Ectodermal cell (in vitro differentiated cells): ENCODE data around the gene ADH5.
"Not testable (repeated sequence)": the region's sequence is repeated elsewhere in the genome, so short reads cannot be mapped to it uniquely, and the experiment has no call there.

Experiments
- H3K27ac ChIP-seq: 2 replicates; pipeline ENCODE4 v1.7.0; 2013; ENCODE audit warnings: mild to moderate bottlenecking, low read depth, low read length; ENCODE audit not compliant: insufficient read depth, poor library complexity, severe bottlenecking
- H3K27me3 ChIP-seq: 2 replicates; pipeline ENCODE4 v1.7.0; 2013; ENCODE audit warnings: mild to moderate bottlenecking, low read length; ENCODE audit not compliant: insufficient read depth, control insufficient read depth, poor library complexity, severe bottlenecking
- H3K36me3 ChIP-seq: one replicate; pipeline ENCODE4 v1.7.0; 2013; ENCODE audit warnings: low read length; ENCODE audit not compliant: control insufficient read depth, insufficient read depth
- H3K4me1 ChIP-seq: one replicate; pipeline ENCODE4 v1.7.0; 2013; ENCODE audit warnings: low read length; ENCODE audit not compliant: control insufficient read depth, insufficient read depth
- H3K4me3 ChIP-seq: 2 replicates; pipeline ENCODE4 v1.7.0; 2013; ENCODE audit warnings: low read depth, low read length, control low read depth; ENCODE audit not compliant: insufficient read depth
- H3K9me3 ChIP-seq: 2 replicates; pipeline ENCODE4 v1.7.0; 2013; ENCODE audit warnings: mild to moderate bottlenecking, low read length, moderate library complexity; ENCODE audit not compliant: control insufficient read depth
- WGBS, 2 experiments: methylation state at CpG; one replicate each; pipeline ENCODE4 v1.1.7; 2013; ENCODE audit warnings: missing lambda C conversion rate in 2 of 2; 5-methylcytosine and 5-hydroxymethylcytosine counted together

Gene ADH5

GRCh38 chr4:99090481-99091215 lies 2.1 kb upstream of the ADH5 start:
- WGBS, 2 experiments, result 71 to 72% methylated on average over 2 of the region's 2 CpGs
- H3K36me3 ChIP-seq, result peaks cover under 1% of the 10 kb centered on the region
- peaks cover 4% of the 10 kb centered on the region for H3K4me1 ChIP-seq
- H3K9me3 ChIP-seq, result no peaks in the 10 kb centered on the region
- H3K27ac ChIP-seq, result no peak overlapping the region
- no peaks in the 10 kb centered on the region for H3K27me3 ChIP-seq
- no peak overlapping the region for H3K4me3 ChIP-seq

GRCh38 chr4:99088023-99088449 lies 552 bp downstream of the ADH5 start:
- Histone ChIP-seq H3K36me3 (peaks cover 23% of the 10 kb centered on the region), H3K4me1 (peaks cover 4% of the 10 kb centered on the region), H3K9me3 (no peaks in the 10 kb centered on the region), H3K27me3 (no peaks in the 10 kb centered on the region), H3K4me3 (peak overlapping the region; percentile 78), H3K27ac (peak overlapping the region; percentile 79)
- WGBS, 2 experiments, result 1 to 2% methylated on average over 15 of the region's 15 CpGs

- Histone ChIP-seq H3K9me3 (no peaks in the 10 kb centered on the region), H3K27ac (no peak overlapping the region), H3K36me3 (peaks cover 55% of the 10 kb centered on the region), H3K4me1 (peaks cover 4% of the 10 kb centered on the region), H3K4me3 (no peak overlapping the region), H3K27me3 (no peaks in the 10 kb centered on the region)
- 92 to 95% methylated on average over 2 of the region's 2 CpGs for WGBS, 2 experiments
Measured at GRCh38 chr4:99084595-99084994, 4.0 kb downstream of the ADH5 start.

GRCh38 chr4:99082192-99082591 lies 6.4 kb downstream of the ADH5 start:
- H3K4me1 ChIP-seq, result peaks cover 4% of the 10 kb centered on the region
- H3K27ac ChIP-seq, result no peak overlapping the region
- H3K4me3 ChIP-seq, result no peak overlapping the region
- no peaks in the 10 kb centered on the region for H3K9me3 ChIP-seq
- 97 to 98% methylated on average over 5 of the region's 5 CpGs for WGBS, 2 experiments
- H3K36me3 ChIP-seq, result peaks cover 60% of the 10 kb centered on the region
- H3K27me3 ChIP-seq, result no peaks in the 10 kb centered on the region

GRCh38 chr4:99080869-99081268 lies 7.7 kb downstream of the ADH5 start:
- not testable (repeated sequence) for H3K9me3 ChIP-seq, H3K4me1 ChIP-seq, H3K4me3 ChIP-seq, H3K27ac ChIP-seq, H3K27me3 ChIP-seq
- peaks cover 70% of the 10 kb centered on the region for H3K36me3 ChIP-seq
- WGBS, 2 experiments, result 79% methylated on average over 6 of the region's 6 CpGs

GRCh38 chr4:99079625-99080295 lies 8.8 kb downstream of the ADH5 start:
- Histone ChIP-seq H3K27ac (no peak overlapping the region), H3K27me3 (no peaks in the 10 kb centered on the region), H3K36me3 (peaks cover 74% of the 10 kb centered on the region), H3K9me3 (no peaks in the 10 kb centered on the region), H3K4me1 (no peaks in the 10 kb centered on the region), H3K4me3 (no peak overlapping the region)
- WGBS, 2 experiments, result 90 to 98% methylated on average over 5 of the region's 5 CpGs

- H3K4me3 ChIP-seq, result no peak overlapping the region
- no peak overlapping the region for H3K27ac ChIP-seq
- no peaks in the 10 kb centered on the region for H3K9me3 ChIP-seq
- H3K4me1 ChIP-seq, result no peaks in the 10 kb centered on the region
- peaks cover 72% of the 10 kb centered on the region for H3K36me3 ChIP-seq
- H3K27me3 ChIP-seq, result no peaks in the 10 kb centered on the region
- WGBS, 2 experiments, result 95 to 97% methylated on average over 3 to 5 of the region's 5 CpGs
Measured at GRCh38 chr4:99078931-99079624, 9.5 kb downstream of the ADH5 start.

- Histone ChIP-seq H3K4me3 (no peak overlapping the region), H3K27me3 (no peaks in the 10 kb centered on the region), H3K27ac (no peak overlapping the region), H3K4me1 (no peaks in the 10 kb centered on the region), H3K36me3 (peaks cover 71% of the 10 kb centered on the region), H3K9me3 (no peaks in the 10 kb centered on the region)
- whole genome bisulfite sequencing, 2 experiments, result 95 to 97% methylated on average over 4 to 5 of the region's 5 CpGs
Measured at GRCh38 chr4:99078336-99078735, 10.3 kb downstream of the ADH5 start.

- WGBS, 2 experiments, result 94 to 97% methylated on average over 4 of the region's 4 CpGs
Measured at GRCh38 chr4:99077177-99077576, 11.4 kb downstream of the ADH5 start.

GRCh38 chr4:99076292-99076976 lies 12.2 kb downstream of the ADH5 start:
- 94 to 95% methylated on average over 5 of the region's 5 CpGs for WGBS, 2 experiments
- no peaks in the 10 kb centered on the region for H3K27me3 ChIP-seq
- no peak overlapping the region for H3K4me3 ChIP-seq
- no peaks in the 10 kb centered on the region for H3K4me1 ChIP-seq
- no peaks in the 10 kb centered on the region for H3K9me3 ChIP-seq
- no peak overlapping the region for H3K27ac ChIP-seq
- peaks cover 63% of the 10 kb centered on the region for H3K36me3 ChIP-seq

More at GRCh38 chr4:99077177-99077576, 11.4 kb downstream of the ADH5 start:
- Histone ChIP-seq H3K4me3 (no peak overlapping the region), H3K36me3 (peaks cover 63% of the 10 kb centered on the region), H3K27me3 (no peaks in the 10 kb centered on the region), H3K27ac (no peak overlapping the region), H3K9me3 (no peaks in the 10 kb centered on the region), H3K4me1 (no peaks in the 10 kb centered on the region)
